Mucosa of descending colon (tissue), 3 donors: ENCODE data around the gene STIMATE. TPM values are rescaled to one million over a fixed set of nuclear protein-coding genes. Genes with fewer than 3 reads are reported as not detected.

Source experiments
- ATAC-seq: fragments of 200-7000 bp; cut with Tn5 transposase; one replicate; pipeline ENCODE4 v1.9.1; 2020; ENCODE audit warnings: mild to moderate bottlenecking, moderate library complexity
- DNase-seq, 3 donors: peaks; one replicate each; pipeline ENCODE4 v3.0.0-alpha.2; 2020
- H3K36me3 ChIP-seq: fragments of 200-600 bp; one replicate; pipeline ENCODE4 v1.8.0; 2021; ENCODE audit warnings: low read depth, mild to moderate bottlenecking
- H3K4me1 ChIP-seq: fragments of 200-600 bp; one replicate; pipeline ENCODE4 v1.8.0; 2021; ENCODE audit warnings: low read depth, mild to moderate bottlenecking
- H3K4me3 ChIP-seq: fragments of 200-600 bp; one replicate; pipeline ENCODE4 v1.8.0; 2021; ENCODE audit warnings: mild to moderate bottlenecking
- H3K9me3 ChIP-seq: fragments of 200-600 bp; one replicate; pipeline ENCODE4 v1.8.0; 2021; ENCODE audit warnings: mild to moderate bottlenecking
- CTCF ChIP-seq: fragments of 200-600 bp; IDR thresholded peaks from one replicate; pipeline ENCODE4 v1.8.0; 2022; ENCODE audit warnings: antibody characterized with exemption, mild to moderate bottlenecking
- intact Hi-C, 2 donors: fragments of 100-400 bp; cut with DNase I in 1 of 2; cut with micrococcal nuclease in 1 of 2; formaldehyde crosslinking; loops; one replicate each; pipeline versions ENCODE4 v1.11.0 to v1.11.1; 2022; cut with DNase I, micrococcal nuclease
- total RNA-seq, 3 donors: library from RNA; stranded (reverse); fragmentation: NEBNext Ultra II Directional in 2 of 3; extraction: Animal tissue kit (Norgen Biotek cat#: 25700) in 2 of 3; gene quantifications; one replicate each; pipeline versions ENCODE4 v1.2.1 to v1.2.4, GENCODE V29; 2021 to 2023
- donor health status: DM: no; HTN: no; CAD: no; lungs with moderate emphysema.
- donor health status: DM: no; HTN: no; CAD: no.
- donor health status: DM: no; HTN: yes; CAD: no.

STIMATE gene
- total RNA-seq, 3 donors from 2014 or later: 9.3 to 14.8 (median 11.1) TPM

- DNase-seq: peak in 1 of 3 donors; percentile 23
- intact Hi-C loops: no loop called here
- Histone ChIP-seq H3K4me1 (no peaks in the 10 kb centered on the region), H3K4me3 (no peak overlapping the region), H3K36me3 (no peaks in the 10 kb centered on the region), H3K9me3 (no peaks in the 10 kb centered on the region)
- peak; percentile 45 for TF ChIP-seq CTCF
- peak; percentile 63 for ATAC-seq
These were observed 98.3 kb downstream of the STIMATE start for GRCh38 chr3:52798978-52799476.

DNA sequence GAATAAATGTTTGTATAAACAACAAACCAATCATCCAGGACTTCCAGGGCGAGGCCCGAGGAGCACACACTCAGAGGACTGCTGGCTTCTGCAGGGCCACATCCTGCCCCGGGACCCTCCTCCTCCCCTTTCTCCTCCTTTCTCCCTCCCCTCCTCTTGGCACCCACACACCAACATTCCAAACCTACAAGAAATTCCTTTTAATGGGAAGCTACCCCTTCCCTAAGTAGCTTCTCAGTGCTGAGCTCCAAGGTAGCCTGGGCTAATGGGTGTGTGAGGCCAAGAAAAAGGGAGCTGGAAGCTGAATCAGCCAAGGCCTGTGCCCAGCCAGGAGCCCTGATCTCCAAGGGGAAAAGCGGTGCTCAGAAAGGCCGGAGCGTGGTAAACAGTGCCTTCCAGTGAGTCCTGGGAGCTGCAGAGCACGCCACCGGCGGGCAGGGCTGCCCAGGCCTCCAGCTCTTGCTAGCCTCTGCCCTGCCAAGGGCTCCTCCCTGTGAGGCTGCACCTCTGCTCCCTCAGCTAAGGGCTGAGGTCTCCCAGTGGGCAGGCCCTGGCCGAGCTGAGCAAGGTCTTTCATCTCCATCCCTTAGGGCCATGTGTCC lies 98.9 kb downstream of the STIMATE start:
- no peak for TF ChIP-seq CTCF
- Histone ChIP-seq H3K4me3 (no peak overlapping the region), H3K9me3 (no peaks in the 10 kb centered on the region), H3K4me1 (no peaks in the 10 kb centered on the region), H3K36me3 (no peaks in the 10 kb centered on the region)
- intact Hi-C loops: no loop called here
- peak; percentile 7 for ATAC-seq
- DNase-seq: no peak

GRCh38 chr3:52796411-52796810 lies 100.9 kb downstream of the STIMATE start:
- no peak for DNase-seq
- no peak for TF ChIP-seq CTCF
- ATAC-seq: no peak
- intact Hi-C loops: no loop called here
- H3K9me3 ChIP-seq: no peaks in the 10 kb centered on the region
- H3K4me3 ChIP-seq: no peak overlapping the region
- H3K36me3 ChIP-seq: no peaks in the 10 kb centered on the region
- H3K4me1 ChIP-seq: no peaks in the 10 kb centered on the region

- H3K4me1 ChIP-seq: no peaks in the 10 kb centered on the region
- H3K36me3 ChIP-seq: no peaks in the 10 kb centered on the region
- H3K9me3 ChIP-seq: no peaks in the 10 kb centered on the region
- no peak for ATAC-seq
- intact Hi-C loops: no loop called here
- no peak for DNase-seq
- no peak overlapping the region for H3K4me3 ChIP-seq
- TF ChIP-seq CTCF: no peak
These were observed 101.9 kb downstream of the STIMATE start for GRCh38 chr3:52795298-52795900.

DNA sequence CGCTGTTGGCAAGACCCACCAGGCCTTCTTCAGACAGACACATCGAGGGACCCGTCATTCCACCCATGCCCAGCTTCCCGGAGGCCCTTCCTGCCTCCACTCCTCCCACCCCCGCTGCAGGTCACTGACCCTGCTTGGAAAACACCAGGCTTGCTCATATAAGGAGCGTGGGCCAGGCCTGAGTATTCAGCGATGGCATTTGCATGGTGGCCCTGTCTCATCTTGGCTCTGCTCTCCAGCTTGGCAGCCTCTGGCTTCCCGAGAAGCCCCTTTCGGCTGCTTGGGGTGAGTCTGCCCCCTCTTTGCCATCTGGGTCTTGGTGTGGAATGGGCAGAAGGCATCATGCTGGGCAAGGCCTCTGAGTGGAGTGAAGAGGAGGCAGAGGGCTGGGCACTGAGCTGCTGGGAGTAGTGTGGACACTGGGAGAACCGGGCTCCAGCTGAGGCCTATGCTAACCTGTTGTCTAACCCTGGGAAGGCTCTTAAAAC lies 102.7 kb downstream of the STIMATE start, which contains the start of gene ITIH3:
Gene ITIH3 (plus strand): TSS at position 185 of the 488 bp plus-strand sequence. CDS start 8 bp downstream, at position 193.
- H3K4me1 ChIP-seq: no peaks in the 10 kb centered on the region
- H3K36me3 ChIP-seq: no peaks in the 10 kb centered on the region
- no peak for TF ChIP-seq CTCF
- no peak within 1 kb of the TSS for H3K4me3 ChIP-seq
- ATAC-seq (no peak), DNase-seq (no peak)
- intact Hi-C loops: no loop called here
- H3K9me3 ChIP-seq: no peaks in the 10 kb centered on the region
